Ovary (tissue), 9 donors: ENCODE measurements around the gene IQSEC1. TPM values are rescaled to one million over a fixed set of nuclear protein-coding genes. Genes with fewer than 3 reads are reported as not detected.

Source experiments
- DNase-seq, 5 donors: peaks; one replicate each; pipeline ENCODE4 v3.0.0-alpha.2; 2019 to 2020
- H3K27ac ChIP-seq, 2 donors: fragments of 200-600 bp; one replicate each; pipeline versions ENCODE4 v1.5.1 to v1.8.0; 2019 to 2022
- H3K27me3 ChIP-seq: fragments of 200-600 bp; one replicate; pipeline ENCODE4 v1.8.0; 2022
- H3K36me3 ChIP-seq: fragments of 200-600 bp; sonication (generic); one replicate; pipeline ENCODE4 v1.5.1; 2019
- H3K4me1 ChIP-seq: one replicate; pipeline ENCODE4 v1.8.1; 2013; ENCODE audit warnings: mild to moderate bottlenecking, moderate library complexity; ENCODE audit not compliant: insufficient read depth
- H3K4me3 ChIP-seq: fragments of 200-600 bp; sonication (generic); one replicate; pipeline ENCODE4 v1.5.1; 2017
- H3K9me3 ChIP-seq, 2 donors: fragments of 200-600 bp in 1 of 2; sonication (generic) in 1 of 2; one replicate each; pipeline versions ENCODE4 v1.5.1 to v1.8.1; 2013 to 2019; ENCODE audit warnings: mild to moderate bottlenecking in 1 of 2, moderate library complexity in 1 of 2
- CTCF ChIP-seq, 3 donors: fragments of 450-650 bp in 2 of 3; fragments of 200-600 bp in 1 of 3; IDR thresholded peaks; one replicate each; pipeline versions ENCODE4 v1.5.1 to v1.8.0; 2016 to 2022; ENCODE audit warnings: antibody characterized with exemption in 3 of 3, mild to moderate bottlenecking in 1 of 3
- EP300 ChIP-seq: sonication (generic); formaldehyde crosslinking; IDR thresholded peaks from one replicate; pipeline ENCODE4 v1.6.1; 2017; ENCODE audit warnings: antibody characterized with exemption
- POLR2A ChIP-seq: fragments of 450-650 bp; IDR thresholded peaks from one replicate; pipeline ENCODE4 v1.6.1; 2017; ENCODE audit warnings: antibody characterized with exemption, mild to moderate bottlenecking, moderate library complexity
- WGBS, 3 donors: extraction: QIAGEN DNeasy Blood & Tissue Kit in 1 of 3; methylation state at CpG; one replicate each; pipeline versions ENCODE4 v1.1.5 to v1.1.7; 2013 to 2017; 5-methylcytosine and 5-hydroxymethylcytosine counted together
- intact Hi-C, 4 donors: fragments of 100-400 bp; cut with DNase I; formaldehyde crosslinking; loops; one replicate each; pipeline versions ENCODE4 v1.11.0 to v1.15.1; 2022 to 2023
- polyA plus RNA-seq, 2 donors: library from polyadenylated mRNA; stranded (reverse); fragments of 200-250 nt in 1 of 2; fragments of 350-450 nt in 1 of 2; fragmentation: Illumina TruSeq in 1 of 2; extraction: RNeasy Lipid Tissue Mini Kit (QIAGEN cat#74804) in 1 of 2; gene quantifications; one replicate each; pipeline ENCODE4 v1.2.3, GENCODE V29; 2013 to 2014
- total RNA-seq, 7 donors: library from RNA; depleted of rRNA in 2 of 7; stranded (reverse); fragments of >200 nt in 2 of 7; fragmentation: NEBNext Ultra II Directional in 3 of 7; extraction: Animal tissue kit (Norgen Biotek cat#: 25700) in 3 of 7; gene quantifications; one replicate each; pipeline versions ENCODE4 v1.1.0 to v1.2.4, GENCODE V29; 2016 to 2023
- donor health status: DM: no; HTN: no; CAD: no; lungs with moderate emphysema.
- donor health status: DM: no; HTN: no; CAD: no.
- donor health status: Bipolar disorder and iron deficiency.
- donor health status: DM: yes; HTN: yes; CAD: no.
- donor health status: DM: no; HTN: no; CAD: no.
- donor health status: DM: yes; HTN: yes; CAD: no.

Gene IQSEC1
- total and polyA plus RNA-seq, 9 donors, result 20.9 to 55.4 (median 45.1) TPM

GRCh38 chr3:12990781-12991480 lies 82.3 kb downstream of the IQSEC1 start:
- H3K9me3 ChIP-seq, result no peaks in the 10 kb centered on the region
- TF ChIP-seq POLR2A (no peak), CTCF (IDR thresholded peaks at IDR 0.05) (no peak), EP300 (no peak)
- H3K4me3 ChIP-seq, result no peak overlapping the region
- WGBS, 3 donors, result 81 to 84% (median 82%) methylated on average over 16 of the region's 16 CpGs
- intact Hi-C loops, result loop anchor here in 2 of 4 donors (5.0 to 10.0 kb wide), 2 partner anchors 86 to 94 kb away; no protein-coding TSS in a partner anchor
- peaks cover 3% of the 10 kb centered on the region for H3K4me1 ChIP-seq
- H3K27ac ChIP-seq, result no peak overlapping the region
- no peaks in the 10 kb centered on the region for H3K27me3 ChIP-seq
- no peaks in the 10 kb centered on the region for H3K36me3 ChIP-seq
- peak in 1 of 5 donors; percentile 14 for DNase-seq

- WGBS, 3 donors, result 85 to 88% (median 87%) methylated on average over 5 of the region's 5 CpGs
- H3K27ac ChIP-seq, result no peak overlapping the region
- H3K27me3 ChIP-seq, result no peaks in the 10 kb centered on the region
- DNase-seq, result no peak
- H3K4me1 ChIP-seq, result peaks cover 3% of the 10 kb centered on the region
- H3K9me3 ChIP-seq, result no peaks in the 10 kb centered on the region
- TF ChIP-seq POLR2A (no peak), EP300 (no peak), CTCF (IDR thresholded peaks at IDR 0.05) (no peak)
- no peaks in the 10 kb centered on the region for H3K36me3 ChIP-seq
- no peak overlapping the region for H3K4me3 ChIP-seq
- intact Hi-C loops, result loop anchor here in 2 of 4 donors (5.0 to 10.0 kb wide), 2 partner anchors 86 to 93 kb away; no protein-coding TSS in a partner anchor
Measured at GRCh38 chr3:12990306-12990705, 82.9 kb downstream of the IQSEC1 start.

GRCh38 chr3:12988728-12989454 lies 84.3 kb downstream of the IQSEC1 start:
- 85 to 92% (median 90%) methylated on average over 5 of the region's 5 CpGs for WGBS, 3 donors
- peaks cover 3% of the 10 kb centered on the region for H3K4me1 ChIP-seq
- intact Hi-C loops, result loop anchor here in 3 of 4 donors (5.0 to 10.0 kb wide), 3 partner anchors 107 to 124 kb away; no protein-coding TSS in a partner anchor

More at GRCh38 chr3:12988728-12989454, 84.3 kb downstream of the IQSEC1 start:
- H3K9me3 ChIP-seq, result no peaks in the 10 kb centered on the region
- no peak overlapping the region for H3K4me3 ChIP-seq
- DNase-seq, result no peak
- TF ChIP-seq CTCF (IDR thresholded peaks at IDR 0.05) (no peak), POLR2A (no peak), EP300 (no peak)
- no peaks in the 10 kb centered on the region for H3K27me3 ChIP-seq
- H3K36me3 ChIP-seq, result no peaks in the 10 kb centered on the region
- no peak overlapping the region for H3K27ac ChIP-seq
